Panc1 (cell line): ENCODE data around the gene GALNT16.

Experiments
- CTCF ChIP-seq: fragments of 450-650 bp; IDR thresholded peaks from 2 replicates; pipeline ENCODE4 v1.5.1; 2017; ENCODE audit warnings: mild to moderate bottlenecking
- POLR2AphosphoS5 ChIP-seq: IDR thresholded peaks from 2 replicates; pipeline ENCODE4 v1.6.1; 2012; ENCODE audit warnings: mild to moderate bottlenecking, low read depth, low read length, moderate library complexity
- REST ChIP-seq, 2 experiments: IDR thresholded peaks; 2 replicates each; pipeline ENCODE4 v1.6.1; 2011 to 2012; ENCODE audit warnings: low read depth in 2 of 2, control low read depth in 1 of 2, low read length in 1 of 2, mild to moderate bottlenecking in 1 of 2, moderate library complexity in 1 of 2; ENCODE audit not compliant: insufficient read depth in 1 of 2
- SIN3A ChIP-seq: IDR thresholded peaks from 2 replicates; pipeline ENCODE4 v1.6.1; 2012; ENCODE audit warnings: low read depth, mild to moderate bottlenecking, low read length, moderate library complexity, borderline replicate concordance; ENCODE audit not compliant: insufficient read depth
- TCF7L2 ChIP-seq: IDR thresholded peaks from 2 replicates; pipeline ENCODE4 v1.6.1; 2011; ENCODE audit warnings: mild to moderate bottlenecking, low read depth, low read length, inconsistent platforms

GRCh38 chr14:69281450-69282169, 21.7 kb downstream of the GALNT16 start:
- TF ChIP-seq CTCF: no peak
- no peak for TF ChIP-seq TCF7L2
- no peak for TF ChIP-seq POLR2AphosphoS5
- TF ChIP-seq SIN3A: no peak
- no peak for TF ChIP-seq REST (IDR thresholded peaks at IDR 0.05; ENCODE audit: insufficient read depth in 1 of 2, low read depth in 2 of 2, low read length in 1 of 2)
